Breast epithelium (tissue), 3 donors: ENCODE data around the gene PTPRN2.

ENCODE experiments used
- POLR2A ChIP-seq: fragments of 450-650 bp; IDR thresholded peaks from one replicate; pipeline ENCODE4 v1.6.1; 2016; ENCODE audit warnings: antibody characterized with exemption, mild to moderate bottlenecking, moderate library complexity
- POLR2AphosphoS5 ChIP-seq, 3 donors: sonication (generic); formaldehyde crosslinking; IDR thresholded peaks; one replicate each; pipeline ENCODE4 v1.6.1; 2017; ENCODE audit warnings: antibody characterized with exemption in 3 of 3
- TF ChIP-seq, protein P1 (sequence below), 3 donors: fragments of 450-650 bp; IDR thresholded peaks; one replicate each; pipeline ENCODE4 v1.5.1; 2016 to 2017; ENCODE audit warnings: antibody characterized with exemption in 3 of 3, mild to moderate bottlenecking in 3 of 3, moderate library complexity in 3 of 3

- TF ChIP-seq, protein P1, sequence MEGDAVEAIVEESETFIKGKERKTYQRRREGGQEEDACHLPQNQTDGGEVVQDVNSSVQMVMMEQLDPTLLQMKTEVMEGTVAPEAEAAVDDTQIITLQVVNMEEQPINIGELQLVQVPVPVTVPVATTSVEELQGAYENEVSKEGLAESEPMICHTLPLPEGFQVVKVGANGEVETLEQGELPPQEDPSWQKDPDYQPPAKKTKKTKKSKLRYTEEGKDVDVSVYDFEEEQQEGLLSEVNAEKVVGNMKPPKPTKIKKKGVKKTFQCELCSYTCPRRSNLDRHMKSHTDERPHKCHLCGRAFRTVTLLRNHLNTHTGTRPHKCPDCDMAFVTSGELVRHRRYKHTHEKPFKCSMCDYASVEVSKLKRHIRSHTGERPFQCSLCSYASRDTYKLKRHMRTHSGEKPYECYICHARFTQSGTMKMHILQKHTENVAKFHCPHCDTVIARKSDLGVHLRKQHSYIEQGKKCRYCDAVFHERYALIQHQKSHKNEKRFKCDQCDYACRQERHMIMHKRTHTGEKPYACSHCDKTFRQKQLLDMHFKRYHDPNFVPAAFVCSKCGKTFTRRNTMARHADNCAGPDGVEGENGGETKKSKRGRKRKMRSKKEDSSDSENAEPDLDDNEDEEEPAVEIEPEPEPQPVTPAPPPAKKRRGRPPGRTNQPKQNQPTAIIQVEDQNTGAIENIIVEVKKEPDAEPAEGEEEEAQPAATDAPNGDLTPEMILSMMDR (IDR thresholded peaks at IDR 0.05): no peak
- no peak for TF ChIP-seq POLR2AphosphoS5 (IDR thresholded peaks at IDR 0.05)
- TF ChIP-seq POLR2A: no peak
Measured at GRCh38 chr7:158472596-158472995, 115.0 kb downstream of the PTPRN2 start.
